AG08396 (cell line): ENCODE results near the gene CDCA7L.
A peak's percentile ranks its signal among the peaks of the same experiment; 100 is the strongest.

ENCODE experiments used
- DNase-seq: peaks from one replicate; pipeline ENCODE4 v3.0.0; 2012; ENCODE audit warnings: low spot score, mixed read lengths

The CDCA7L gene

GRCh38 chr7:21945454-21946221, at the start of gene CDCA7L:
CDCA7L (minus strand) TSS chr7:21945899; CDS start chr7:21945804, 95 bp downstream.
- peak; percentile 93 for DNase-seq

- no peak for DNase-seq
Measured at GRCh38 chr7:21986096-21986495, 40.4 kb upstream of the CDCA7L start.

- DNase-seq: no peak
Measured at GRCh38 chr7:21984042-21984441, 38.3 kb upstream of the CDCA7L start.

- DNase-seq: no peak
Measured at GRCh38 chr7:21983056-21983455, 37.4 kb upstream of the CDCA7L start.

GRCh38 chr7:21981524-21981923, 35.8 kb upstream of the CDCA7L start:
- no peak for DNase-seq

GRCh38 chr7:21980926-21981500, 35.3 kb upstream of the CDCA7L start:
- no peak for DNase-seq

GRCh38 chr7:21972397-21972784, 26.7 kb upstream of the CDCA7L start:
- no peak for DNase-seq

- no peak for DNase-seq
Measured at GRCh38 chr7:21971780-21972396, 26.2 kb upstream of the CDCA7L start.

GRCh38 chr7:21969822-21970221, 24.1 kb upstream of the CDCA7L start:
- DNase-seq: no peak

GRCh38 chr7:21967598-21968003, 21.9 kb upstream of the CDCA7L start:
- no peak for DNase-seq

- DNase-seq: no peak
Measured at GRCh38 chr7:21966271-21966670, 20.6 kb upstream of the CDCA7L start.

- no peak for DNase-seq
Measured at GRCh38 chr7:21965291-21965690, 19.6 kb upstream of the CDCA7L start.

GRCh38 chr7:21962677-21963076, 17.0 kb upstream of the CDCA7L start:
- DNase-seq: no peak

GRCh38 chr7:21960922-21961321, 15.2 kb upstream of the CDCA7L start:
- peak; percentile 74 for DNase-seq

GRCh38 chr7:21959387-21959776, 13.7 kb upstream of the CDCA7L start:
- no peak for DNase-seq

GRCh38 chr7:21953781-21954180, 8.1 kb upstream of the CDCA7L start:
- DNase-seq: no peak

GRCh38 chr7:21948887-21949540, 3.3 kb upstream of the CDCA7L start:
- DNase-seq: no peak

- no peak for DNase-seq
Measured at GRCh38 chr7:21948364-21948763, 2.7 kb upstream of the CDCA7L start.

GRCh38 chr7:21947946-21948345, 2.2 kb upstream of the CDCA7L start:
- no peak for DNase-seq

- DNase-seq: no peak
Measured at GRCh38 chr7:21947056-21947455, 1.4 kb upstream of the CDCA7L start.

GRCh38 chr7:21946222-21946709, 567 bp upstream of the CDCA7L start:
- no peak for DNase-seq

GRCh38 chr7:21944616-21945453, 864 bp downstream of the CDCA7L start:
- DNase-seq: no peak
